Neural progenitor cell (in vitro differentiated cells): ENCODE results near the gene PPP1R2.

ENCODE experiments used
- EZH2 ChIP-seq: fragments of 200-600 bp; sonication (generic); IDR thresholded peaks from 2 replicates; pipeline ENCODE4 v1.6.1; 2017; ENCODE audit warnings: antibody characterized with exemption, mild to moderate bottlenecking, moderate library complexity
- EZH2phosphoT487 ChIP-seq: fragments of 200-600 bp; sonication (generic); IDR thresholded peaks from 2 replicates; pipeline ENCODE4 v1.6.1; 2017; ENCODE audit warnings: antibody characterized with exemption
- TF ChIP-seq, protein P1 (sequence below): fragments of 200-600 bp; sonication (generic); IDR thresholded peaks from 2 replicates; pipeline ENCODE4 v1.5.1; 2017; ENCODE audit warnings: antibody characterized with exemption, mild to moderate bottlenecking

DNA sequence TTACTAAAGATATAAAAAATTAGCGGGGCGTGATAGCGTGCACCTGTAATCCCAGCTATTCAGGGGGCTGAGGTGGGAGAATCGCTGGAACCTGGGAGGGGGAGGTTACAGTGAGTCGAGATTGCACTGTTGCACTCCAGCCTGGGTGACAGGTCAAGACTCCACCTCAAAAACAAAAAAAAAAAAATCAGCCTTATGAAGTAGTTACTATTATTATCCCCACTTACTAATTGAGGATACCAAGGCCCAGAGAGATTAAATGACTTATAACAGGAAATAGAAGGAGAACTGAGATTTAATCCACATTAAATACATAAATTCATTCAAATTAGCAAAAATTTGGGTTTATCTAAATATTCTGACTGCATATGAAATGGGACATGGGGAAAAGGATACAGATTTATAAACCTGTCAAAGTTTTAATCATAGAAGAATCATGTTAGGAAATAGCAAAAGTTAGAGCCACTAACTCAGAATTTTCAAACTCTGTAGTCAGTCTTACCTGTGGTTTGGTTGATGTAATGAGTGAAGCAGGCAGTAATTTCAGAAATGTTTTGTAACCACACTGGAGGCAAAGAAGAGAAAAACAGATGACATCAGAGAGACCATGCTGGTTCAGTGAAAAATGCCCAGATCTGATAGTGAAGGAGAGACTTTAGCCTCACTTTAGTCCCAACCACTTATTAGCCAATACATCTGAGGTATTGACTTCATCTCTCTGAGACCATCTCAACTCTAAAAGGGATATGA is 75.3 kb downstream of the PPP1R2 start:
- TF ChIP-seq, protein P1, sequence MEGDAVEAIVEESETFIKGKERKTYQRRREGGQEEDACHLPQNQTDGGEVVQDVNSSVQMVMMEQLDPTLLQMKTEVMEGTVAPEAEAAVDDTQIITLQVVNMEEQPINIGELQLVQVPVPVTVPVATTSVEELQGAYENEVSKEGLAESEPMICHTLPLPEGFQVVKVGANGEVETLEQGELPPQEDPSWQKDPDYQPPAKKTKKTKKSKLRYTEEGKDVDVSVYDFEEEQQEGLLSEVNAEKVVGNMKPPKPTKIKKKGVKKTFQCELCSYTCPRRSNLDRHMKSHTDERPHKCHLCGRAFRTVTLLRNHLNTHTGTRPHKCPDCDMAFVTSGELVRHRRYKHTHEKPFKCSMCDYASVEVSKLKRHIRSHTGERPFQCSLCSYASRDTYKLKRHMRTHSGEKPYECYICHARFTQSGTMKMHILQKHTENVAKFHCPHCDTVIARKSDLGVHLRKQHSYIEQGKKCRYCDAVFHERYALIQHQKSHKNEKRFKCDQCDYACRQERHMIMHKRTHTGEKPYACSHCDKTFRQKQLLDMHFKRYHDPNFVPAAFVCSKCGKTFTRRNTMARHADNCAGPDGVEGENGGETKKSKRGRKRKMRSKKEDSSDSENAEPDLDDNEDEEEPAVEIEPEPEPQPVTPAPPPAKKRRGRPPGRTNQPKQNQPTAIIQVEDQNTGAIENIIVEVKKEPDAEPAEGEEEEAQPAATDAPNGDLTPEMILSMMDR, result no peak
- no peak for TF ChIP-seq EZH2
- TF ChIP-seq EZH2phosphoT487, result no peak
